Measurements from ENCODE around the gene RAB43.
"Not testable (repeated sequence)": the region's sequence is repeated elsewhere in the genome, so short reads cannot be mapped to it uniquely, and the experiment has no call there.

The RAB43 gene

DNA sequence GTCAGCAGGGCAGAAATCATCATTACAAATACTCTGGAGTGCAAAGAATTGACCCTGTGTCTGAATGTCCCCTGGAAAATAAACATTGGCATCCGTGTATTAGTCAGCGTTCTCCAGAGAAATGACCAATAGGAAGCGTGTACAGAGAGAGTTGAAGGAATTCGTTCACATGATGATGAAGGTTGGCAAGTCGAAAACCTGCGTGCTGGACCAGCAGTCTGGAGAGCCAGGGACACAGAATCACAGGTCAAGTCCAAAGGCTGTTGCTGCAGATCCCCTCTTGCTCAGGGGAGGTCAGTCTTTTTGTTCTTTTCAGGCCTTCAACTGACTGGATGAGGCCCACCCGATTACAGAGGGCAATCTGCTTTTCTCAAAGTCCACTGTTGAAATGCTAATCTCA is 44.4 kb downstream of the RAB43 start:
- H3F3A ChIP-seq (ENCODE audit: low read depth), result no peaks in the 10 kb centered on the region
- no peaks in the 10 kb centered on the region for H3K36me3 ChIP-seq (ENCODE audit: insufficient read depth, low read length)
- H4K20me1 ChIP-seq (ENCODE audit: insufficient read depth, low read length, poor library complexity, severe bottlenecking), result no peaks in the 10 kb centered on the region
- no peak overlapping the region for H3K4me2 ChIP-seq (ENCODE audit: low read depth, low read length, poor library complexity, severe bottlenecking)
- no peak overlapping the region for H2AFZ ChIP-seq (ENCODE audit: low read length)
- H3K4me3 ChIP-seq (ENCODE audit: low read length, poor library complexity, severe bottlenecking), result no peak overlapping the region
- no peak overlapping the region for H3K9ac ChIP-seq (ENCODE audit: low read depth, low read length, poor library complexity, severe bottlenecking)
- TF ChIP-seq EZH2phosphoT487 (IDR thresholded peaks at IDR 0.05; ENCODE audit: borderline replicate concordance), result no peak
- TF ChIP-seq, protein P1, sequence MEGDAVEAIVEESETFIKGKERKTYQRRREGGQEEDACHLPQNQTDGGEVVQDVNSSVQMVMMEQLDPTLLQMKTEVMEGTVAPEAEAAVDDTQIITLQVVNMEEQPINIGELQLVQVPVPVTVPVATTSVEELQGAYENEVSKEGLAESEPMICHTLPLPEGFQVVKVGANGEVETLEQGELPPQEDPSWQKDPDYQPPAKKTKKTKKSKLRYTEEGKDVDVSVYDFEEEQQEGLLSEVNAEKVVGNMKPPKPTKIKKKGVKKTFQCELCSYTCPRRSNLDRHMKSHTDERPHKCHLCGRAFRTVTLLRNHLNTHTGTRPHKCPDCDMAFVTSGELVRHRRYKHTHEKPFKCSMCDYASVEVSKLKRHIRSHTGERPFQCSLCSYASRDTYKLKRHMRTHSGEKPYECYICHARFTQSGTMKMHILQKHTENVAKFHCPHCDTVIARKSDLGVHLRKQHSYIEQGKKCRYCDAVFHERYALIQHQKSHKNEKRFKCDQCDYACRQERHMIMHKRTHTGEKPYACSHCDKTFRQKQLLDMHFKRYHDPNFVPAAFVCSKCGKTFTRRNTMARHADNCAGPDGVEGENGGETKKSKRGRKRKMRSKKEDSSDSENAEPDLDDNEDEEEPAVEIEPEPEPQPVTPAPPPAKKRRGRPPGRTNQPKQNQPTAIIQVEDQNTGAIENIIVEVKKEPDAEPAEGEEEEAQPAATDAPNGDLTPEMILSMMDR (conservative IDR thresholded peaks at IDR 0.05; ENCODE audit: low read length), result no peak
- no peaks in the 10 kb centered on the region for H3K9me2 ChIP-seq (replicated peaks; ENCODE audit: low read depth, low read length)
- no peaks in the 10 kb centered on the region for H3K79me2 ChIP-seq (ENCODE audit: insufficient read depth, low read length)
- no peaks in the 10 kb centered on the region for H3K9me3 ChIP-seq (ENCODE audit: insufficient read depth, low read depth, low read length)
- H3K4me1 ChIP-seq (ENCODE audit: insufficient read depth, low read length, poor library complexity, severe bottlenecking), result no peaks in the 10 kb centered on the region
- H3K27me3 ChIP-seq (ENCODE audit: insufficient read depth, low read length, poor library complexity, severe bottlenecking), result no peaks in the 10 kb centered on the region

DNA sequence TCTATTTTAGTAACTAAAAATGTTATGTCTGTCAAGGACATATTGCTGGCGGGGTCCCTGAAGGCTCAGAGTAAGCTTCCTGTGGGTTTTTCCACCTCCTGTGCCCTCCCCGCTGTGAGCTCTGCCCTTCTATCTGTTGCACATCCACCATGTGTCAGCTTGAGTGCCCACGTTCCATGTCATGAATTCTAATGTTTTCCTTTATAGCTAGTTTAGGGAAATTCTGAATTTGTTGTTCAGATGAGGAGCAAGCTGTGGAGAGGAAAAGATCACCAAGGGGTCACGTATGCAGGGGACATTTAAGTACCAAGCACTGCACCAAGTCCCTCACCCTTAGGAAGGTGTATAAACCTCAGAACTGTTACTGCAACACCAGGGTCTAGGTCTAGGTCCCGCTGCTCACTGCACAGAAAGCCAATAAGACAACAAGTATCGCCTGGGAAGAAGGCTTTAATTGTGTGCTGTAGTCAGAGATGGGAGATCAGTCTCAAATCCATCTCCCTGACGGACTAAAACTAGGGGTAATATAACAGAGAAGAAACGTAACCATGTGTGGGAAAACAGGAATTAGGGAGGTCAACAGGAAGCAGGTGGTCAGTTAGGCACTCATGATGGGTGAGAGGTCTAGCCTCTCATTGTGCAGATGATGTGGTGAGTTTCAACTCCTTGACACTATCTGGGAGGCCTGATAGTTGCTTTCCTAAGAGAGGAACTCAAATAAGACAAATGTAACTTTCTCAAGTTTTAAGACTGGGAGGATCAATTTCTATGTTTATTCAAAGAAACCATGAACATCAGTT is 51.3 kb downstream of the RAB43 start:
- TF ChIP-seq EZH2phosphoT487 (IDR thresholded peaks at IDR 0.05; ENCODE audit: borderline replicate concordance), result no peak
- TF ChIP-seq, protein P1 (conservative IDR thresholded peaks at IDR 0.05; ENCODE audit: low read length), result no peak
- peaks cover 9% of the 10 kb centered on the region for H3K4me1 ChIP-seq (ENCODE audit: insufficient read depth, low read length, poor library complexity, severe bottlenecking)

DNA sequence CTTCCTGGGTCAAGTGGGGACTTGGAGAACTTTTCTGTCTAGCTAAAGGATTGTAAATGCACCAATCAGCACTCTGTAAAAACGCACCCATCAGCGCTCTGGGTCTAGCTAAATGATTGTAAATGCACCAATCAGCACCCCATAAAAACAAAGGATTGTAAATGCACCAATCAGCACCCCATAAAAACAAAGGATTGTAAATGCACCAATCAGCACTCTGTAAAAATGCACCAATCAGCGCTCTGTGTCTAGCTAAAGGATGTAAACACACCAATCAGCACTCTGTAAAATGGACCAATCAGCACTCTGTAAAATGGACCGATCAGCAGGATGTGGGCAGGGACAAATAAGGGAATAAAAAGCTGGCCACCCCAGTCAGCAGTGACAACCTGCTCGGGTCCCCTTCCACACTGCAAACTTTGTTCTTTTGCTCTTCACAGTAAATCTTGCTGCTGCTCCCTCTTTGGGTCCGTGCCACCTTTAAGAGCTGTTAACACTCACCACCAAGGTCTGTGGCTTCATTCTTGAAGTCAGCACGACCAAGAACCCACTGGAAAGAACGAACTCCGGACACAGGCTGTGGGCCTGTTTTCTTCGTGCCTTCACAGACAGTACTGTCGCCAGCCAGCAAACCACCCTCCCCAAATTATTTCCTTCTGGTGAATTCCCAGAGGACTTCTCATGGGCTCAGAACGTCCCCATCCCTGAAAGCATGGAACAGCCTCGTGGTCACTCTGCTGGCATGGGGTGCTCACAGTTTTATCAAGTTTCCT is 52.1 kb downstream of the RAB43 start:
- H3F3A ChIP-seq (ENCODE audit: low read depth); H3K9me3 ChIP-seq (ENCODE audit: insufficient read depth, low read depth, low read length); H4K20me1 ChIP-seq (ENCODE audit: insufficient read depth, low read length, poor library complexity, severe bottlenecking); H3K79me2 ChIP-seq (ENCODE audit: insufficient read depth, low read length); H3K4me1 ChIP-seq (ENCODE audit: insufficient read depth, low read length, poor library complexity, severe bottlenecking); H3K9ac ChIP-seq (ENCODE audit: low read depth, low read length, poor library complexity, severe bottlenecking); H3K4me3 ChIP-seq (ENCODE audit: low read length, poor library complexity, severe bottlenecking); H3K36me3 ChIP-seq (ENCODE audit: insufficient read depth, low read length); H3K4me2 ChIP-seq (ENCODE audit: low read depth, low read length, poor library complexity, severe bottlenecking); H3K9me2 ChIP-seq (replicated peaks; ENCODE audit: low read depth, low read length); H3K27me3 ChIP-seq (ENCODE audit: insufficient read depth, low read length, poor library complexity, severe bottlenecking): not testable (repeated sequence)
- peak overlapping the region; percentile 39; the same call in 1 of the 2 replicates for H2AFZ ChIP-seq (ENCODE audit: low read length)

More for the DNA sequence above, 51.3 kb downstream of the RAB43 start:
- Histone ChIP-seq H3K9me3 (ENCODE audit: insufficient read depth, low read depth, low read length) (no peaks in the 10 kb centered on the region), H3K9ac (ENCODE audit: low read depth, low read length, poor library complexity, severe bottlenecking) (no peak overlapping the region), H3K9me2 (replicated peaks; ENCODE audit: low read depth, low read length) (no peaks in the 10 kb centered on the region), H2AFZ (ENCODE audit: low read length) (peak overlapping the region; percentile 39; the same call in 1 of the 2 replicates), H3K36me3 (ENCODE audit: insufficient read depth, low read length) (no peaks in the 10 kb centered on the region), H4K20me1 (ENCODE audit: insufficient read depth, low read length, poor library complexity, severe bottlenecking) (no peaks in the 10 kb centered on the region), H3K27me3 (ENCODE audit: insufficient read depth, low read length, poor library complexity, severe bottlenecking) (no peaks in the 10 kb centered on the region), H3K4me3 (ENCODE audit: low read length, poor library complexity, severe bottlenecking) (no peak overlapping the region), H3K4me2 (ENCODE audit: low read depth, low read length, poor library complexity, severe bottlenecking) (no peak overlapping the region), H3K79me2 (ENCODE audit: insufficient read depth, low read length) (no peaks in the 10 kb centered on the region), H3F3A (ENCODE audit: low read depth) (no peaks in the 10 kb centered on the region)

Measured in Loucy (cell line).